Coronary artery (tissue), 2 donors: Measurements from ENCODE around the gene GON4L.
"Not testable (repeated sequence)": the region's sequence is repeated elsewhere in the genome, so short reads cannot be mapped to it uniquely, and the experiment has no call there.

ENCODE experiments used
- DNase-seq: peaks from one replicate; pipeline ENCODE4 v3.0.0-alpha.2; 2017; ENCODE audit warnings: low spot score
- H3K27ac ChIP-seq, 2 donors: fragments of 200-600 bp; sonication (generic); one replicate each; pipeline ENCODE4 v1.5.1; 2016 to 2019
- H3K4me3 ChIP-seq: fragments of 200-600 bp; sonication (generic); 2 replicates; pipeline ENCODE4 v1.5.1; 2016; ENCODE audit warnings: mild to moderate bottlenecking, moderate library complexity
- TF ChIP-seq, protein P1 (sequence below): fragments of 200-600 bp; sonication (generic); IDR thresholded peaks from one replicate; pipeline ENCODE4 v1.5.1; 2019; ENCODE audit warnings: antibody characterized with exemption

Gene GON4L

DNA sequence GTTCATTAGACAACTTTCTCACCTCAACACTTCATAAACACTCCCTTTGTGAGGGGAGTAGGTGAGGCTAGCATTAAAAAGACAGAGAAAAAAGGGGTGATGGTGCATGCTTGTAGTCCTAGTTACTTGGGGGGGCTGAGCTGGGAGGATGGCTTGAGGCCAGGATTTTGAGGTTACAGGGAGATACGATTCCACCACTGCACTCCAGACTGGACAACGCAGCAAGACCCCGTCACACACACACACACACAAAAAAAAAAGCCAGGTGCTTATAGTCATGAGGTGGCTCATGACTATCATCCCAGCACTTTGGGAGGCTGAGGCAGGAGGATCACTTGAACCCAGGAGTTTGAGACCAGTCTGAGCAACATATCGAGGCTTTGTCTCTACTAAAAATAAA is 29.6 kb downstream of the GON4L start:
- no peak for DNase-seq
- Histone ChIP-seq H3K27ac (no peak overlapping the region), H3K4me3 (no peak overlapping the region)
- TF ChIP-seq, protein P1, sequence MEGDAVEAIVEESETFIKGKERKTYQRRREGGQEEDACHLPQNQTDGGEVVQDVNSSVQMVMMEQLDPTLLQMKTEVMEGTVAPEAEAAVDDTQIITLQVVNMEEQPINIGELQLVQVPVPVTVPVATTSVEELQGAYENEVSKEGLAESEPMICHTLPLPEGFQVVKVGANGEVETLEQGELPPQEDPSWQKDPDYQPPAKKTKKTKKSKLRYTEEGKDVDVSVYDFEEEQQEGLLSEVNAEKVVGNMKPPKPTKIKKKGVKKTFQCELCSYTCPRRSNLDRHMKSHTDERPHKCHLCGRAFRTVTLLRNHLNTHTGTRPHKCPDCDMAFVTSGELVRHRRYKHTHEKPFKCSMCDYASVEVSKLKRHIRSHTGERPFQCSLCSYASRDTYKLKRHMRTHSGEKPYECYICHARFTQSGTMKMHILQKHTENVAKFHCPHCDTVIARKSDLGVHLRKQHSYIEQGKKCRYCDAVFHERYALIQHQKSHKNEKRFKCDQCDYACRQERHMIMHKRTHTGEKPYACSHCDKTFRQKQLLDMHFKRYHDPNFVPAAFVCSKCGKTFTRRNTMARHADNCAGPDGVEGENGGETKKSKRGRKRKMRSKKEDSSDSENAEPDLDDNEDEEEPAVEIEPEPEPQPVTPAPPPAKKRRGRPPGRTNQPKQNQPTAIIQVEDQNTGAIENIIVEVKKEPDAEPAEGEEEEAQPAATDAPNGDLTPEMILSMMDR: no peak

DNA sequence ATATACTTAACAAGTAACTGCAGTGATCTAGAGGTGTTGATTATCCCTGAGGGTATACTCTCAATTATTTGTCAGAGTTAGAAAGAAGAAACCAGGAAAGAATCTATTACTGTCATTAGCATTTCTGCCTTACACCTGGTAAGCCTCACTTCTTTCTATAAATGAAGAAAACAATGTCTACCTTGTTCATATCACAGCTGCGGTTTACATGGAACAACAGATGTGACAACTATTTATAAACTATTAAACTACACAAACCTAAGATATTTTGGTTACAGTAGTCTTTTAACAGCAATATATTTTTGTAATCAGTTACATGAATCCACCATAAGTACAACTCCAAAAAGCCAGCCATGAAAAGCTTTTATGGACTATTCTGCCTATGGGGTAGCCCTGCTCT is 40.7 kb downstream of the GON4L start:
- H3K4me3 ChIP-seq: no peak overlapping the region
- DNase-seq: no peak
- no peak overlapping the region for H3K27ac ChIP-seq
- TF ChIP-seq, protein P1: no peak

DNA sequence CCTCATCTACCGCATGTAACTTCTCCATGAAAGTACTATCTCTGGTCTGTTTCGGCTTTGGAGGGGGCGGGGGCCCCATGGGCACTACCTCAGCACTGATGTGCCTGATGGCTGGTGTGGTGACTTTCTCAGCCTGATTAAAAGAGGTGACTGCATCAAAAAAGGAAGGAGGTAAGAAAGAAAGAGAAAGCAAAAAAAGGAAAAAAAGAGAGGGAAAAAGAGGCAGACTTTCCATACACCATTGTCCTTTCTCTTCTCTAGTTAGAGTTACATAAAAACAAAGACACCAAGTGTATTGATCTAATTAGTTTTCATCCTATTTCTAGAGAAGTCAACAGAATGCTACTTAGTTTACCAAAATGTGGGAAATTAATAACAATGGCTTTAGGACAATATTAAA is 43.3 kb downstream of the GON4L start:
- DNase-seq: no peak
- Histone ChIP-seq H3K4me3 (no peak overlapping the region), H3K27ac (no peak overlapping the region)
- TF ChIP-seq, protein P1: no peak

DNA sequence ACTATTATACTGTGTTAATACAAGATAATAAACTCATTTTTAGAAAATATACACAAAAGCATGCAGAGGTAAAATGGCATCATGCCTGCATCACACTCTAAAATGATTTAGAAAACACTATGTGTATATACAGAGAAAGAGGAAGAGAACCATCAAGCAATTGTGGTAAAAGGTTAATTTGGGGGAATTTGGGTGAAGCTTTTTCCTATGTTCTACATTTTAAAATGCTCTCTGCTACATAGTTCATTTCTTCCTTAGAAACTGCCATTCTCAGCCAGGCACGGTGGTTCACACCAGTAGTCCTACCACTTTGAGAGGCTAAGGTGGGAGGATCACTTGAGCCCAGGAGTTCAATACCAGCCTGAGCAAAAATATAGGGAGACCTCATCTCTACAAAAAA is 44.1 kb downstream of the GON4L start:
- TF ChIP-seq, protein P1: no peak
- DNase-seq: no peak
- no peak overlapping the region for H3K4me3 ChIP-seq
- no peak overlapping the region for H3K27ac ChIP-seq

DNA sequence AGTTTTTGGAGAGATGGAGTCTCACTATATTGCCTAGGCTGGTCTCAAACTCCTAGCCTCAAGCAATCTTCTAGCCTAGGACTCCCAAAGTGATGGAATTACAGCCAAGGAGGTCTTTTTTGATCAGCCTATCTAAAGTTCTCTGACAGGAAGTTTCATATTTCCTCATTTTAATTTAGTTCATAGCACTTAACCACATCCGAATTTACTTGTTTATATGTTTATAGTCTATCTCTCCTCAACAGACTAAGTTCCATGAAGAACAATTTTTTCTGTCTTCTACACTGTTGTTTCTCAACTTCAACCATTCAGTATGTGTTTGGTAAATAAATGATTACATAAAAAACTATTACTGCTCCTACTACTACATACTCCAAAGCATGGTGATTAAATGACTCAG is 47.9 kb downstream of the GON4L start:
- Histone ChIP-seq H3K27ac (no peak overlapping the region), H3K4me3 (no peak overlapping the region)
- TF ChIP-seq, protein P1: no peak
- DNase-seq: no peak

DNA sequence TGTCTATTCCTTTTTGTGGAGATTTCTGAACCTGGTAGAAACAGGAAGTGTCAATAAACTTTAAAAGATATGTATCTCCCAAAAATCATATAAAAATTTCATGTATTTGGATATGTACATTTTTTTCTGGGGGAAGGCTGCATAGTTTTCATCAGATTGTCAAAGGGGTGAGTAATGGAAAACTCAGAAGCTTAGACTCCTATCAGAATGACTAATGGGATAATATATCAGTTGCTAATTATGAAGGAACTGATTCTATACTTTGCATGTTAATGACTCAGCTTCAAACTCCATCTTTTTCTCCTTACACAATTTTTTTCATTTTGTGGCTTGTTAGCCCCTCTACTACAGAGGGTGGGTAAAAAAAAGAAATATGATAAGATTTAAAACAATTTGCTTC is 55.9 kb downstream of the GON4L start:
- Histone ChIP-seq H3K27ac (no peak overlapping the region), H3K4me3 (no peak overlapping the region)
- TF ChIP-seq, protein P1: no peak
- DNase-seq: no peak

DNA sequence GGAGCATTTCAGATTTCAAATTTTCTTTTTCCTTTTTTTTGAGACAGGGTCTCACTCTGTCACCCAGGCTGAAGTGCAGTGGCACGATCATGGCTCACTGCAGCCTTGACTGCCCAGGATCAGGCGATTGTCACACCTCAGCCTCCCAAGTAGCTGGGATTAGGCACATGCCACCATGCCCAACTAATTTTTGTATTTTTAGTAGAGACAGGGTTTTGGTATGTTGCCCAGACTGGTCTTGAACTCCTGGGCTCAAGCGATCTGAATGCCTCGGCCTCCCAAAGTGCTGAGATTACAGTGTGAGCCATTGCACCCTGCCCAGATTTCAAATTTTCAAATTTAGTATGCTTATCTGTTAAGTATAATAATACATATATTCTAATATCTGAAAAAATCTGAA is 61.4 kb downstream of the GON4L start:
- DNase-seq, H3K27ac ChIP-seq, H3K4me3 ChIP-seq: not testable (repeated sequence)

DNA sequence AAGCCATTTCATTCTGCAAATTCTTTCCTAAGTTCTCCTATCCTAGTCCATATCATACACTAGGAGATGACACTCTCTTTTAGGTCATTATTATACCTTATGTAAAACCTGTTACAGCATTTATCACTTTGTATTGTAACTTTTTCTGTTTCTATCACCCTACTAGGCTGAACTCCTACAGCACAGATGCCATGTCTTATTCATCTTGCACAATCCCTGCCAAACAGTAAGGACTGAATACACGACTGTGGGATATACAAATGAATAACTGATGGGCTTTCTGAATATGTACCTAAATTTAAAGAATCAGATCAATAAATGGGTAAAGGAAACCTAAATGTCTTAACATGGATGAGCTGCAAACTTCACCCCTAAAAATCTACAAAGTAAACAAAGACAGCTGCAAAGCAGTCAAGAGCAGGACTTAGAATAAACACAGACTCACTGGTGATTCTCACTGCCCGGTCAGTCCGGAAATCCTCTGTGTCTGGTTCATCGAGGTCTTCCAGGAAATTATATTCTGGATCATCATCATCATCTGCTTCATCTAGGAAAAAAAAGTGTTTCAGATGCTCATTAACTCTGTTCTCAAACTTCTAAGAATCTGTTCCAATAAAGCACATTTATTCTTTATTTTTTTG is 62.3 kb downstream of the GON4L start:
- DNase-seq: no peak
- TF ChIP-seq, protein P1: no peak
- Histone ChIP-seq H3K4me3 (no peak overlapping the region), H3K27ac (no peak overlapping the region)
